Stimulated activated CD4-positive, alpha-beta T cell treated with anti-CD3 and anti-CD28 coated beads, Interleukin-2, amount 100 ng/mL, for 4 hours (primary cell): Measurements from ENCODE around the gene FBXL22.

Experiments
- DNase-seq: peaks from one replicate; pipeline ENCODE4 v3.0.0-alpha.2; 2020; ENCODE audit warnings: low read depth

Gene FBXL22

DNA sequence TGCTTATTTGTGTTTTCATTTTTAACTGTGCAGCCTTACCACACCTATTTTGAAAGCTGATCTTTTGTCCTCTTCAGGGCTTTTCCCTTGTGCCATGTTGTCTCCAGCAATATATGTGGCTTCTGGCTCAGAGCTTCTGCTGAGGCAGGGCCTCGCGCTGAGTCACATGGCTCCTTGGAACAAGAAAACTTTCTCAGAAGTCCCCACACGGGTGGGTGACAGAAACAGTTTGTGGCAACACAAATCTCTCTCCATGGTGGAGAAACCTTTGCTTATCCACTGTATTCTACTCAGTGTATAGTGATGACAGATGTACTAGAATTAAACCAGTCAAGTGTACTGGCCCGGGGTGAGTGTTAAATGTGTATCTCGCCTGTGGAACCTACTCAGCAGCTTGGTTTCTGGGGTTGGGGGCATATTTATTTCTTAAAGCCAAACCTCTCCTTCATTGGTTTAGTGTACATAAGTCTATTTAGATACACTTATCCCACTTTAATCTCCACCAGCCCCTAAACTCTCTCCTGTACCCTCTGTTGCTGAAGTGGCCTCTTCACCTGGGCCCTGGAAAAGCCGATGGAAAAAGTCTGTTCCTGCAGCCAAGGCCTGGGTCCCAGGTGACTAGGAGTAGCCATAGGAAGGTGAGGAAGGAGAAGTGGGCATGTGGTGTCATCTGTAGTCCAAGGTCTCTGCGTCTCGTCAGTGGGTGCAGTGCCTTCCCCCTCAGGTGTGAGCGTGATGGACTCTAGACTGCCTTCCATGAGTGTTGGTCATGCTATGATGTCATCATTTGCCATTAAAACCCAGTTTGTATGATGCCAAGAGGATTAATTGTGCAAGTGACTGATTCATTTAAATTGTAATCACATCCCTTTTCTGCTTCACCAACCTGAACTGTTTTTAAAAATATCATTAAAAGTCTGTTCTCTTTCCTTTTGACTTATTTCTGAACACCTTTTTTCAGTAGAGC is 3.2 kb upstream of the FBXL22 start:
- no peak for DNase-seq

DNA sequence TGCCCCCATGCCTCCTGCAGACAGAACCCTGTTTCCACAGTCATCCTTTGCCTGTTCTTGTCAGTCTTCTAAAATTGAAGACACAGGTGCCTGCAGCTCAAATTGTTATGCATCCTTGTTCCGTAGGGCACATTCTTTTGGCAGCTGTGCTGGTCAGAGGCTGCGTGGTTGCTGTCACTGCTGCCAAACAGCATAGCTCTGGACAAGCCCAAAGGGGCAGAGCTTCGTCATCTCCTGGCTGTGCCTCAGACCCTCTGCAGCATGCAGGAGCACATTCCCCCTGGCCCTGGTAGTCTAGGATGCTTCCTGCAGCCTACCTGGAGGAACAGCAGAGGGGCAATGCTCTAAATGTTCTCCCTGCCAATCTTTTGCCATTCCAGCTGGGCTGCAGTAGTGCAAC is 2.1 kb upstream of the FBXL22 start:
- DNase-seq = no peak

DNA sequence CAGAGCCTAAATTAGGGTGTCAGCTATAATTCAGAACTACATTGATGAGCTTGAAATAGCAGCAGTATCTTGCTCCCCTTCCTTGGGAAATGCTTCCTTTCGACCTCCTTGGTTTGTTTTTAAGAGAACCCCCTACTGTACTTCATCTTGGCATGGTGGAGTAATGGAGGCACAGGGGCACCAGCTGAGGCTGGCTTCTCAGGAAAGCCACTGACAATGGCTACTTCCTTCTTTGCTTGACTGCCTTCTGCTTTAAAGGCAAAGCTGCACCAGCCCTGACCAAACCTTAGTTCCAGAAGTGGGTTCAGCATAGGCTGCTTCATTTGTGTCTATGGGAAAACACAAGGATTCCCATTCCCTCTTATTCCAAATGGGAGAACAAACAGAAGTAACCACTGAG is 1.5 kb upstream of the FBXL22 start:
- DNase-seq = no peak

DNA sequence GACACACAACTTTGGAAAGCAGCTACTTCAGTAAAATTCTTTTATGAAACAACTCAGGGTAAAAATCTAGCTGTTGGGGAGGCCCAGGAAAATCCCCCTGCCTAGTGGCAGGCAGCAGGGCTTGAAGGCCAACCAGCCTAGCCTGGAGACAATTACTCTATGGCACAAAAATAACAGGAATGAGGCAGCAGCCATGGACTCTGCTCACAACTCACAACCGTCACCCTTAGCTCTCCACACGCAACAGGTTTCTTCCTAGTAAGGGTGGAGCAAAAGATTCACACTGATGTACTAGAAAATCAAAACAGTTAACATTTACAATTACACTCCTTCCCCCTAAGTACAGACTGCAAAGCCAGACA is 530 bp upstream of the FBXL22 start:
- DNase-seq = no peak

DNA sequence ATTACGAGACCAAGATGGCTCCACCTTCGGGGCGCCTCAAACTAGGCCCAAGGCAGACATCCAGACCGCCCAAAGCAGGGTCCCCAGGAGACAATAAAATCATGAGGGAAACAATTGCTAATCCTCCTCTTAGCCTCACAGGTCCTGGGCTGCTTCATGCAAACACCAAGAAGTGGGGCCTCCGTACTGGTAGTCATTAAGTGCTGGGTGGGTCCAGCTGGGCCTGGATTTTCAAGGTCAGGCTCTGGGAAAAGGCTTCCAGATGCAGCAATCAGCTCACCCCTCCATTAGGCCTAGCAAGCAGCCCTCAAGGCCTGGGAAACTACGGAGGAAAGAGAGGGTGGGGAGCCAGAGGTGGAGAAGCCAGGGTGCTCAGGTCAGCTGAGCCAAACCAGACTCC is 634 bp downstream of the FBXL22 start:
- no peak for DNase-seq

DNA sequence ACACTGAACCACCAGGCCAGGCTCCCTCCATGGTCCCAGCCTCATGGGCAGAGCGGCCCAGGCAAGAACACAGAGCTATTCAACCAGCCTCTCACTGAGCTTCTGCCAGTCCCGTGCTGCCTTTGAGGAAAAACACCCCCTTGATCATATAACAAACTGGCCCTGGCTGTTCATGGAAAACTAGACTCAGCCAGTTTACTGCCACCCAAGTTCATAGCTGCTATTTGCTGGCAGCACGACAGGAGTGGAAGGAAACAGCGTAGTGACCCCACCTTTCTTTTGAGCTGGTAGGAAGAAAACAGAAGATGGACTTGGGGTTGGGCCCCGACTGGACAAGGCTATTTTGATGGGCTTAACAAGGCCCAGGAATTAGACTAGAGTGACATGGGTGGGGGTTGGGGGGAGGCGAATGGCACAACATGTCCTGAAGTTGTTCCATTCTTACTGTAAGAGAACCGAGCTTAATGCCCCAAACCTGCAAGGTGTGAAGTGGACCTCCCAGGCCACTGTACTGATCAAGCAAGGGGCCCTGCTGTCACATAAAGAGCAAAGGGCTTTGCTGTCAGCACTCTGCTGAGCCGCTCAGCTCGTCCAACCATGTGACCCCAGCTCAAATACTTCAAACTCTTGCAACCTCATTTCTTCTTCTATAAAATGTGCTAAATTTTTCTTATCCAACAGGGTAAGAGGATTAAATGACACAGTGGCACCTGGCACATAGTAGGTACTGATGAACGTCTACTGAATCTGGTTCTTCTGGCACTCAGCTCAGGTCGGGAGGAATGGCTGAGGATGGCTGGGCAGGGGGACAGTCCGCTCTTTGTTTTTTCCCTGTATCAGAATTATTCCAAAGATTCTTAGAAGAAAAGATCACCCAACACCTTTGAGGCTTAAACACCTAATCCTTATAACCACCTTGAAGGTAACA is 1.6 kb downstream of the FBXL22 start:
- no peak for DNase-seq

DNA sequence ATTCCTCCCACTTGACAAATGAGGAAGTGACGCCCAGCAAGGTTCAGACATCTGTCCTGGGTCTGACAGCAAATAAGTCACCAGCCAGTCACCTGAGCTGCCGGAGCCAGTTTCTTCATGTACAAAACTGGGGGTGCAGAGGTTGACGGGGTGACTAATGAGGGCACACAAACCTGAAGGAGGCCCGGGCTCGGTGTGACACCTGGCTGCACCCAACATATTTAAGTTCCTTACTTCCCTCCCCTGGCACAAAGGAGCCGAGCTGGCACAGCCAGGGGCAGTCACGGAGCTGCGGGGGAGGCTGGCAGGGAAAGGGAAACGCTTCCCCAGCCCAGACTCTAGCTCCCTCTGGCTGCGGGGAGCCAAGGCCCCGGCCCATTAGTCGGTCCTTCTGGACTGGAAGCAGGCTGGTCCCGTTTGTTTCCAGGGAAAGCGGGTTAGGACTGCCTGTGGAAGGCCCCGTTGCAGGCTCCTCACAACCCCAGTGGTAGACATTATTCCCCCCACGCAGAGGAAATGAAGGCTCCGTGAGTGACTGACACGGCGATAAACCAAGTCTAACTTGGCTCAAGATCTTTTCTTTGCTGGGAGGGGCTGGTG is 2.3 kb downstream of the FBXL22 start:
- peak; percentile 40 for DNase-seq

DNA sequence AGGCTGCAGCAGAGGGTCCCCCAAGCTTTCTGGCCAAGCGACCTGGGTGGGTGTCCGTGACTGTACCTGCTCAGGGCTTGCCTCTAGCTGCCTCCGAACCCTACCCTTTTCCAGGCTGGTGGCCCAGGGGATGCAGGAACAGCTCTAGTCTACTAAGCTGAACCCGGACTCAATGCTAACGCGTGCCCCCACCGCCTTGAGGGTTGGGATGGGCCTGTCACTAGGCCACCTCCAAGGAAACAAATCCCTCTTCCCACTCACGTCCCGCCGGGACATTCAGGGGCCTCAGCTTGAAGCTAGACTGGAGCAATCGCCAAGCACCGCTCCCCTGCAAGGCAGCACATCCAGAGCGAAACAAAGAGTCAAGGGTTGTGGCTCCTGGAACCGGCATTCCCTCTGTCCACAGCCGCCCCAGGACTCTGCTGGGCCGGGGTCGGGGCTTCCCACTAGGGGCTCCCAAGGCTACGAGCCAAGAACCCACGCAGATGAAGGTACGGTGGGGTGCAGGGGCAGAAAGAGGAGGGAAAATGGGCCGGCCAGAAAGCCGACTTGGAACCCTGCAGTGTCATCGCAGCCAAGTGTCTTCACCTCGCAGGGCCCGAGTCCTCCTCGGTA is 2.9 kb downstream of the FBXL22 start:
- no peak for DNase-seq

DNA sequence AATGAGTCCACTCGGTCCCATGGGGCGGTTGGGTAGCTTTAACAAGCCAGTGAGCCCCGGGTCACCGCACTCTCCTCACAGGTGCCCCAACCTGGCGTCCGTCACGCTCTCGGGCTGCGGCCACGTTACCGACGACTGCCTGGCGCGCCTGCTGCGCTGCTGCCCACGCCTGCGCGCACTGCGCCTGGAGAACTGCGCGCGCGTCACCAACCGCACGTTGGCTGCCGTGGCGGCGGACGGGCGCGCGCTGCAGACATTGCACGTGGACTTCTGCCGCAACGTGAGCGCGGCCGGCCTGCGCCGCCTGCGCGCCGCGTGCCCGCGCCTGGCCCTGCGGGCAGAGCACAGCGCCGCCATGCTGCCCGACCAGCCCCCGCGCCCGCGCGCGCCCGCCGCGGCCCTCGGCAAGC is 3.4 kb downstream of the FBXL22 start:
- peak; percentile 86 for DNase-seq

DNA sequence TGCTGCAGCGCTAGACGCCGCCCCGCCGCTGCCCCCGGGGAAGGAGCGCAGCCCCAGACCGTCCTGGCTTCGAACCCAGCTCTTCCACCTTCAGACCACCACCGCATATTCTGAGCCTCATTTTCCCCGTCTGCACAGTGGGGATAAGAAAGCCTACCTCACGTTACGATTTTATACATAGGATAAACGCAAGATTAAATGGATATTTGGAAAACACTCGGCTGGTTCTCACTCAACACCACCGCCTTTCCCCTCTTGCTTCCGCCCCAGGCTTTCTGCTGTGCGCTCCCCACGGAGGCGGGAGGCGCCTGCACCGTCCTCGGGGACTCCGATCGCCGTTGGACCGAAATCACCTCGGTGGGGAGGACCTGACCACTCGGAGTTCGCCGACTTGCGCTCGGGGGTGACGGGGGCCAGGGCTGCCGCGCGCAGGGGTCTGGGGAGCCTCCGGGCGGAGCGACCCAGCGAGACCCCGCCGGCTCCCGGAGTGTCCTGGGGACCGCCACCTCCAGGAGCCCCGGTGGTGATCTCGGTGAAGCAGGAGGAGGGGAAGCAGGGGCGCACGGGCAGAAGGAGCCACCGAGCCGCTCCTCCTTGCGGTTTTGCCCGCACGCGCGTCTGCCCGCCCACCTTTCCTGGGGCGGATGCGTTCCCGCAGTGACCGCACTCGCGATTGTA is 4.0 kb downstream of the FBXL22 start:
- peak; percentile 32 for DNase-seq

DNA sequence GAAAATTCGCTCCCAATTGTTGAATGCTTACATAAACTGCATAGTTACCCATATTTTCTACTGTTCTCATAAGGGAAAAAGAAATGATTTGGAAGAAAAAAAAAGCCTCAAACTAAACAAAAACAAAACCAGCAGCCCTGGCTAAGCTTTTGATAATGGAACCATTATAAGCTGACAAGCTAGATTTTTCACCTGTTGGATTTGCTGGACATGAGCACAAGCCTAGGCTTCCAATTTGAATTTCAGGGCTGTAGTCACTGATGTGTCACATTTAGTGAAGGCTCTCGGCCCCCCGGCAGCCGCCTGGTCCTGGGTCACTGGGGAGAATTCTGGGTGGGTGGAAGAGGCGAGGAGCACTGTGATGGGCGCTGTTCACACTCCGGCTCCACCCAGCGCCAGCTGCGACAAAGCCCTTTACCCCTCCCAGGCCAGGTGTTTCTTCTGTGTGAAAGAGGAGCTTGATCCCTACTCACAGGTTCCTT is 4.6 kb downstream of the FBXL22 start:
- DNase-seq = no peak

DNA sequence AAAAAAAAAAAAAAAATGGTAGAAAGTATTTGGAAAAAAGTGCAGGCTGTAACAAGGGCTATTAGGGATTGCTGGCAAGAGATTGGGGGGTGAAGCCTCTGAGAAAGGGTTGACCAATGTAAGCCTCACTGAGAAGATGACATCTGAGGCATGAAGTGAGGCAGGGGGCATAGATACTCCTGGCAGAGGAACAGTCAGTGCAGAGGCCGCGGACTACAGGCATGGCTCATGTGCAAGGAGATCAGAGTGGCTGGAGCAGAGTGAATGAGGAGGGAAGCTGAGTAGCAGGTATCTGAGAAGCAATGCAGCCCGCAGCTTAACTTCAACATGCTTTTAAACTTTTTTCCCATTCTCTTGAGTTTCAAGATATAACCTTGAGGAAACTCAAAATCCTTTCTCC is 5.4 kb downstream of the FBXL22 start:
- DNase-seq = no peak

DNA sequence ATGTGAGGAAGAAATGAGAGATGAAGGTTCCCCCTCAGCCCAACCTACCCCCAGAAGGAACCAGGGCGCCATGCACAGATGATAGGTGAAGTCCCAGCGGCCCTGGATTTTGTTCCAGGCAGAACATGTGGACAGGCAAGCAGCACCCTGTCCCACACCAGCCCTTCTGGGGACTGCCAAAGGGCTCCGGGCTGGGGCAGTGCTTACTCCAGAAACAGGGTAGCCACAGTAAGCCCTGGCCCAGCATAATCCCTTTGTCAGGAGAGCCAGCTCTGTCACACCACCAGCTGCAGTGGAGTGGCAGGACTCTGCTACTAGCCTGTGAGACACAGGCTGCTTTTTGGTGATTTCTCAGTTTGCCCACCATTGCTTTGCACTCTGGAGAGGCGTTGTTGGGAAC is 6.3 kb downstream of the FBXL22 start:
- no peak for DNase-seq

DNA sequence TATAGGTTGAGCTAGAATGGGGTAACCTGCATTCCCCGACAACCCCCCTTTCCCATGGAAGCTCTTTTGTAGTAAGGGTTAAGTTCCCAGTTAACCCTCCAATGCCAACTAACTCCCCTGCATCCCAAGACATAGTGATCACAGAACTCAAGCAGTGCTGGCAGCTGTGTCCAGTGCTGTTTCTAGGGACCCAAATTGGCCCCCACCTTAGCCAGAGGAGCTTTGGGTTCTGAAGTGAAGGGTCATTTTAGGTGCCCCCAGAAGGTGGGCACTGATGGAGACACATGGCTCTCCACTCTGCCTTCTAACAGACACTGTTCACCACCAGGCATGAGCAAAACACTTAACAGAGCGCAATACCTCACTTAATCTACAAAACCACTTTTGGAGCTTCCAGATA is 7.1 kb downstream of the FBXL22 start:
- no peak for DNase-seq

DNA sequence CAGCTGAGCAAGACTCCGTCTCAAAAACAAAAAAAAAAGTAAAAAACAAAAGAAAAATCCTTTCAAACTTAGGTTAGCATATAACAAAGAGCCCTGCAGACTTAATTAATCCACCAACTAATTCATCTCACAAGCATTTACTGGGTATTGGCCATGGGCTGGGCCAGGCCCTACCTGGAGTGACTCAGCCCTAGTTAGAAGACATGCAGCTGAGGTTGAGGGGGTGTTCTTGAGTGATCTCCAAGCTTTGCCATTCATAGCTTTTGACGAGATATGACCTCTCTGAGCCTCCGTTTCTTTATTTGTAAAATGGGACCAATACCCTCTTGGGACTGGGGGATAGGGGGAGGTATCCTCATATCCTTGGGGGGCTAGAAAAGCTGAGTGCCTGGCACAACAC is 7.8 kb downstream of the FBXL22 start:
- DNase-seq = no peak

DNA sequence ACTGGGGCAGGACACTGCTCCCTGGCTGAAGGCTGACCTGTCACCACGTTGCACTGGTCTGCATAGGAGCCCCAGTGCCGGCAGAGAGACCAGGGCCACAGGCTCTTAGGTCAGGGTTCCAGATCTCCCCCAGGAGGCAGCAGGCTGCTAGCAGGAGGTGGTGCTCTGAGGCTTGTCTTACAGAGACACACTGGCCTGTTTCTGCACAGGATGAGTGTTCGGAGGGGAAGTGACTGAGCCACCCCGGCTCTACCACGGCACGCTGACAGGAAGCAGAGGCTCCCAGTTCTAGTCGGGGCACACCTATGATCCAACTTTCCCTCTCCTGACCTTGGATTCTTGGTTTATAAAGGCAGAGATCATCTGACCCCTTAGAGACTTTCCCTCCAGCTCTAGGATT is 8.6 kb downstream of the FBXL22 start:
- peak; percentile 41 for DNase-seq

DNA sequence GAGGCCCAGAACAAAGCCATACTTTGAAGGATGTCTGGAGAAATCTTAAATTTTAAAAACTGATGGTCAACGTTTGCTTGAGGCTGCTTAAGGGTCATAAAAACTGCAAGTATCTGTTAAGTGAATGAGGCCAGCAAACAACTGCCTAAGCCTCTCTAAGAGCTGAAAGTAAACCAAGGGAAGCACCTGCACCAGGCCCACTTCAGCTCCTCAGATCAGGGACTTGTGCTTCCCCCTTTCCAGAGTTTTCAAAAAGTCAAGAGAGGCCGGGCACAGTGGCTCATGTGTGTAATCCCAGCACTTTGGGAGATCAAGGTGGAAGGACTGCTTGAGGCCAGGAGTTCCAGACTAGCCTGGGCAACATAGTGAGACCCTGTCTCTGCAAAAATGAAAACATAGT is 9.1 kb downstream of the FBXL22 start:
- no peak for DNase-seq

DNA sequence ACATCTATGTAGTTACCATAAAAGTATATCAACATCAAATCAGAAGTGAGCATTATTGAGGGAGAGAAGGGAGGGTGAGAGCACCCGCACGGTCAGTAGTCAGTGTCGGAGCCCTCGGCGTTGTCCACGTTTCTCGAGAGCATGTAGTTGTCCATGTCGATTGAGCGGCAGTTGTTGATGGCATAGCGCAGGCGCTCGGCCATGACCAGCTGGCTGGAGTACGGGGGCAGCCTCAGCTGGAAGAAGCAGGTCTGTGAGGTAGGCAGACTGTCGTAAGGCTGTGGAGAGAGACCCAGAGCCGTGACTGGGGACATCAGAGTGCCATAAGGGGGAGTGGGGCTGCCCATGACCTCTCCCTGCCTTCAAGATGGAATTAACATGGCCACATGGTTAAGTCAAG is 11.8 kb downstream of the FBXL22 start:
- DNase-seq = no peak

DNA sequence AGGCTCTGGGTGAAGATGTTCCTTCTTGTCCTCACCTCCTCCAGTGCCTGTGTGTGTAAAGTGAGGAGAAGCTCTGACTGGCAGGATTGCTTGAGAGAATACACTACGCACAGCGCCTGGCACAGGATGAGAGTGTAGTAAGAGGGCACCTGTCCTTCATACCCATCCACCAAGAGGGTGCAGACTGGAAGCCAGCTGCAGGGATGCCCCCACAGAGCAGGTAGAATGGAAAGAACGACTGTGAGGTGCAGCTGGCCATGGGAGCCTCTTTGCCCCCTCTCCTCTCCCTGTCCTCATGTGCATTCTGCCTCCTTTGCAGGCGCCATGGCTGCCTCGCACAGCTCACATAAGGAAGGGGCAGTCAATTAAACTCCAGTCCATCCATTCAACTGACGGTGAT is 12.3 kb downstream of the FBXL22 start:
- no peak for DNase-seq

DNA sequence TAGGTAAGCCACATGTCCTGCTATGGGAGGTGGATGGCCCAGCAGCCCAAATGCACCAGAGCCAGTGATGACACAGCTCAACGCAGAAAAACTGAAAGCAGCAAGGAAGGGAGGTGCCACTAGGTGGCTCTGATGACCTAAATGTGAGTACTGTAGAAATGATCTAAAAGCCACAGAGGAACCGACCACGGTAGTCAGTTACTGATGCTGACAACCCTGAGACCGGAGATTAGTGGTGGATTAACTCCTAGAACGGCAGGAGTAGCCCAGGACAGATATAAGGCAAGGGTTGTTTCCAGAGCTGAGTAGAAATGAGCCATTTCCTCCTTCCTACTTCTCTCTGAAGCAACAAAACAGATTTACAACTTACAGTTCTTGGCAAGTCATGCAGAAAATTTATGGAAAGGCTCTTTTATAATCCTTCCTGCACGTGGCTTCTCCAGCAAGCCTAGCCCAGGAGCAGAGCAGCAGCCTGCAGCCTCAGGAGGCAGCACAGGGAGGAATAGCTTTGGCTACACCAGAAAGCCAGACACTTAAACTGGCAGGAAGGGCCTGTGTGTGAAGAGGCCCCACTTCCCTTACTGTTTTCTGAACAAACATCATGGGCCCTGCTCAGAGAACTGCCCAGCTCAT is 13.1 kb downstream of the FBXL22 start:
- DNase-seq = peak; percentile 63

DNA sequence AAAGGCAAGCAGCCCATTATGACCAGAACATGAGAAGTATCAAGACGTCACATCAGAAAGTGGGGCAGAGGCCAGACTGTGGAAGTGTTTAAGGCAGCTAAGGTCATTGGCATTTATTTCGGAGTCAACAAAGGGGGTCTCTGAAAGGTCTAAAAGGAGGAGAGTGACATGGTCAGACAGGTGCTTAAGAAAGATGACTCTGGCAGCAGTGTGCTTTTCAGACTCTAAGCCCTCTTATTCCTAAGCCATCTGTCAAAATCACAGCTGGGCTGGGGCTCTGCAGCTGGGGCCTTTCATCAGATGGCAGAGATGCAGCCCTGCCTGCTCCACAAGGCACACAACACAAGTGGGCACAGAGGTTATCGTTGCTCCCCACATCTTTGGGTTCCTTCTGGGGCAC is 14.0 kb downstream of the FBXL22 start:
- no peak for DNase-seq
